Thyroid gland (tissue), 4 donors: ENCODE measurements around the gene FXYD6. TPM values are rescaled to one million over a fixed set of nuclear protein-coding genes. Genes with fewer than 3 reads are reported as not detected.

ENCODE experiments used
- DNase-seq, 2 donors: peaks; one replicate each; pipeline ENCODE4 v3.0.0-alpha.2; 2019
- H3K27ac ChIP-seq, 3 donors: fragments of 200-600 bp; sonication (generic); 1 replicate in 2 of 3; 2 replicates in 1 of 3; pipeline ENCODE4 v1.5.1; 2016 to 2019; ENCODE audit warnings: mild to moderate bottlenecking in 1 of 3, moderate library complexity in 1 of 3
- H3K27me3 ChIP-seq: fragments of 200-600 bp; sonication (generic); one replicate; pipeline ENCODE4 v1.5.1; 2019
- H3K36me3 ChIP-seq, 2 donors: fragments of 200-600 bp; sonication (generic); one replicate each; pipeline ENCODE4 v1.5.1; 2016 to 2019
- H3K4me1 ChIP-seq, 2 donors: fragments of 200-600 bp; sonication (generic); one replicate each; pipeline ENCODE4 v1.5.1; 2017 to 2019
- H3K4me3 ChIP-seq, 3 donors: fragments of 200-600 bp; sonication (generic); replicated peaks in 1 of 3; 1 replicate in 2 of 3; 2 replicates in 1 of 3; pipeline ENCODE4 v1.5.1; 2016; ENCODE audit warnings: mild to moderate bottlenecking in 1 of 3
- H3K9me3 ChIP-seq: fragments of 200-600 bp; sonication (generic); one replicate; pipeline ENCODE4 v1.5.1; 2017
- POLR2A ChIP-seq, 2 donors: fragments of 450-650 bp; IDR thresholded peaks; one replicate each; pipeline ENCODE4 v1.6.1; 2017; ENCODE audit warnings: antibody characterized with exemption in 2 of 2, mild to moderate bottlenecking in 2 of 2, moderate library complexity in 1 of 2
- WGBS, 2 donors: methylation state at CpG; one replicate each; pipeline ENCODE4 v1.1.5; 2017; 5-methylcytosine and 5-hydroxymethylcytosine counted together
- intact Hi-C: fragments of 100-400 bp; cut with DNase I; formaldehyde crosslinking; loops from one replicate; pipeline ENCODE4 v1.15.1; 2023
- total RNA-seq, 4 donors: library from RNA; depleted of rRNA; stranded (reverse); fragments of >200 nt; gene quantifications; one replicate each; pipeline ENCODE4 v1.2.3, GENCODE V29; 2016
- TF ChIP-seq, protein P1 (sequence below), 6 experiments: fragments of 200-600 bp in 3 of 6; fragments of 450-650 bp in 3 of 6; sonication (generic) in 3 of 6; IDR thresholded peaks; one replicate each; pipeline ENCODE4 v1.5.1; 2016 to 2019; ENCODE audit warnings: antibody characterized with exemption in 6 of 6, mild to moderate bottlenecking in 2 of 6, inconsistent platforms in 1 of 6, moderate library complexity in 1 of 6

Gene FXYD6
- total RNA-seq, 4 donors from 2014 or later, result 34.2 to 143 (median 88.6) TPM

DNA sequence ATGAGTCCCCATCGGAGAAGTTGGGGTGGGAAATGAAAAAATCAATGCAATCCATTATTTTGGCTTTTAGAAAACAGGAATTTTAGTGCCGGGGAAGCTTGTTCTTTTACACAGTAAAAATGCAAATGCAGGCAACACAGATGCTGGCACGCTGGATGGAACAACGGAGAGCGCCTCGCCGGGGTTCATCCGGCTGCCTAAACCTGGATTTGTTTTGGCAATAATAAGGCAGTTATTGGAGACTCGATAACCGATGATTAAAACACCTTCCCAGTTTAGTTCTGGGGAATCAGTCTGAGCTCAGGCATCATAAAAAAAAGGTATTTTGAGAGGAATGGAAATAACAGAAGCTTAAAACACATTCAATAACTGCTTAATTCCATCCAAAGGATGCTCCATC lies 82.3 kb downstream of the FXYD6 start:
- no peak overlapping the region for H3K27ac ChIP-seq
- intact Hi-C loops, result no loop called here
- peaks cover 9% of the 10 kb centered on the region for H3K27me3 ChIP-seq
- H3K4me3 ChIP-seq, result no peak overlapping the region
- no peak for DNase-seq
- WGBS, 2 donors, result 82 to 93% methylated on average over 10 of the region's 10 CpGs
- H3K4me1 ChIP-seq, result peaks cover 11 to 20% of the 10 kb centered on the region in 2 donors
- no peaks in the 10 kb centered on the region for H3K9me3 ChIP-seq
- TF ChIP-seq, protein P1, sequence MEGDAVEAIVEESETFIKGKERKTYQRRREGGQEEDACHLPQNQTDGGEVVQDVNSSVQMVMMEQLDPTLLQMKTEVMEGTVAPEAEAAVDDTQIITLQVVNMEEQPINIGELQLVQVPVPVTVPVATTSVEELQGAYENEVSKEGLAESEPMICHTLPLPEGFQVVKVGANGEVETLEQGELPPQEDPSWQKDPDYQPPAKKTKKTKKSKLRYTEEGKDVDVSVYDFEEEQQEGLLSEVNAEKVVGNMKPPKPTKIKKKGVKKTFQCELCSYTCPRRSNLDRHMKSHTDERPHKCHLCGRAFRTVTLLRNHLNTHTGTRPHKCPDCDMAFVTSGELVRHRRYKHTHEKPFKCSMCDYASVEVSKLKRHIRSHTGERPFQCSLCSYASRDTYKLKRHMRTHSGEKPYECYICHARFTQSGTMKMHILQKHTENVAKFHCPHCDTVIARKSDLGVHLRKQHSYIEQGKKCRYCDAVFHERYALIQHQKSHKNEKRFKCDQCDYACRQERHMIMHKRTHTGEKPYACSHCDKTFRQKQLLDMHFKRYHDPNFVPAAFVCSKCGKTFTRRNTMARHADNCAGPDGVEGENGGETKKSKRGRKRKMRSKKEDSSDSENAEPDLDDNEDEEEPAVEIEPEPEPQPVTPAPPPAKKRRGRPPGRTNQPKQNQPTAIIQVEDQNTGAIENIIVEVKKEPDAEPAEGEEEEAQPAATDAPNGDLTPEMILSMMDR (IDR thresholded peaks at IDR 0.05), result no peak
- no peak for TF ChIP-seq POLR2A (IDR thresholded peaks at IDR 0.05)
- no peaks in the 10 kb centered on the region for H3K36me3 ChIP-seq

DNA sequence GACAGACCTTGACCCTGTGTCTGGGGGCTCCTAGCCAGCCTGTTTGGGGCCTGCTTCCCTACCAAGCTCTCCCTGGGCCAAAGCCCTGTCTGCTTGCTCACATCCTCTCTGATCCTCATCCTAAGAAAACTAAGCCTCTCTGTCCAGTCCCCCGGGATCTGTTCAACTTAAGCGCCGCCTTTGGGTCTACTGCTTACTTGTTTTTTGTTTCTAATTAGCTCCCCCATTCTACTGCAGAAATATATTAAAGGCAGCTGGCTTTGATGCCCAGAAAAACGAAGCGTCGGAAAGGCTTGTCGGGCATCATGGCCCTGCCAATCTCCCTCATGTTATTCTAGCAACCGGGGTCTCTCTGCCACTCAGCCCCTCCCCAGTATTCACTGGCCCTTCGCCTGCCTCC lies 82.9 kb downstream of the FXYD6 start:
- H3K27ac ChIP-seq, result no peak overlapping the region
- intact Hi-C loops, result no loop called here
- no peaks in the 10 kb centered on the region for H3K9me3 ChIP-seq
- DNase-seq, result no peak
- TF ChIP-seq POLR2A (IDR thresholded peaks at IDR 0.05), result no peak
- TF ChIP-seq, protein P1 (IDR thresholded peaks at IDR 0.05), result no peak
- 89 to 90% methylated on average over 9 of the region's 9 CpGs for WGBS, 2 donors
- H3K27me3 ChIP-seq, result peaks cover 9% of the 10 kb centered on the region
- no peaks in the 10 kb centered on the region for H3K36me3 ChIP-seq
- no peak overlapping the region for H3K4me3 ChIP-seq
- peaks cover 11 to 20% of the 10 kb centered on the region in 2 donors for H3K4me1 ChIP-seq

- H3K4me3 ChIP-seq, result no peak overlapping the region
- intact Hi-C loops, result no loop called here
- peaks cover 9% of the 10 kb centered on the region for H3K27me3 ChIP-seq
- H3K36me3 ChIP-seq, result no peaks in the 10 kb centered on the region
- H3K4me1 ChIP-seq, result peaks cover 11 to 20% of the 10 kb centered on the region in 2 donors
- 89 to 94% methylated on average over 6 of the region's 6 CpGs for WGBS, 2 donors
- TF ChIP-seq POLR2A (IDR thresholded peaks at IDR 0.05), result no peak
- TF ChIP-seq, protein P1 (IDR thresholded peaks at IDR 0.05), result no peak
- no peak for DNase-seq
- no peaks in the 10 kb centered on the region for H3K9me3 ChIP-seq
- no peak overlapping the region for H3K27ac ChIP-seq
These were observed 83.5 kb downstream of the FXYD6 start for GRCh38 chr11:117792992-117793391.

GRCh38 chr11:117792241-117792640 lies 84.2 kb downstream of the FXYD6 start:
- Histone ChIP-seq H3K36me3 (no peaks in the 10 kb centered on the region), H3K4me1 (peaks cover 11 to 19% of the 10 kb centered on the region in 2 donors), H3K27me3 (peaks cover 9% of the 10 kb centered on the region), H3K9me3 (no peaks in the 10 kb centered on the region), H3K27ac (no peak overlapping the region), H3K4me3 (no peak overlapping the region)
- 36 to 57% methylated on average over 4 to 5 of the region's 5 CpGs for WGBS, 2 donors
- intact Hi-C loops, result no loop called here
- TF ChIP-seq, protein P1 (IDR thresholded peaks at IDR 0.05), result no peak
- TF ChIP-seq POLR2A (IDR thresholded peaks at IDR 0.05), result no peak
- peak in 1 of 2 donors; percentile 53 for DNase-seq

DNA sequence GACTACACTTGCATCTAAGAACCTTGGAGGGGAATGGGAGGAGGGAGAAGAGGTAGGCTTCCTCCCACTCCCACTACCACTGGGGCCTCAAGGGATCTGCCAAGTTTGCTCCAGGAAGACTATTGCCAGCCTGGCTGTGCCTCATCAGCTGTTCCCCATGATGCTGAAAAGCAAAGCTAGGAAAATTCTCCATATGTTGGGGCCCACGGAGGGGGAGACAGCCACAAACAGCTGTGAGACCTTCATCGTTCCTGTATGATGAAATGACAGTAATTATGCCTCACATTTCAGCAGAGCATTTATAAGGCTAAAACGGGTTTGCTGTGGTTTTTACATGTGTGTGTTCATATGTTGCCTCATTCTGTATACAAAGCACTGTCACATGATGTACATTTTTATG lies 86.2 kb downstream of the FXYD6 start:
- H3K4me3 ChIP-seq, result no peak overlapping the region
- intact Hi-C loops, result no loop called here
- H3K9me3 ChIP-seq, result no peaks in the 10 kb centered on the region
- no peaks in the 10 kb centered on the region for H3K36me3 ChIP-seq
- H3K27ac ChIP-seq, result no peak overlapping the region
- no peak for TF ChIP-seq POLR2A (IDR thresholded peaks at IDR 0.05)
- TF ChIP-seq, protein P1 (IDR thresholded peaks at IDR 0.05), result no peak
- peaks cover 5% of the 10 kb centered on the region for H3K27me3 ChIP-seq
- 78 to 90% methylated on average over 3 of the region's 3 CpGs for WGBS, 2 donors
- H3K4me1 ChIP-seq, result no peaks in the 10 kb centered on the region
- DNase-seq, result no peak
